Kidney capillary endothelial cell (primary cell): ENCODE data around the gene PKNOX2.

Source experiments
- DNase-seq: peaks from one replicate; pipeline ENCODE4 v3.0.0-alpha.2; 2018; ENCODE audit warnings: low spot score

The PKNOX2 gene

DNA sequence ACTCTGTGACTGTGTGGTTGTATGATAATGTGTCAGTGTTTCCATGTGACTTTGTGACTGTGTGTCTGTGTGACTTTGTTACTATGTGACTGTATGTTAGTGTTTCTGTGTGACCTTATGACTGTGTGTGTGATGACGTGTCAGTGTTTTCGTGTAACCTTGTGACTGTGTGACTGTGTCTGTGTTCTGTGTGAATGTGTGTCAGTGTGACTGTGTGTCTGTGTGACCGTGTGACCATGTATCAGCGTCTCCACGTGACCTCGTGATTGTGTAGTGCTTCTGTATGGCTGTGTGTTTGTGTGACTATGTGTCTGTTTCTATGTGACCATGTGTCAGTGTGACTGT, 9.5 kb upstream of the PKNOX2 start:
- DNase-seq: no peak

DNA sequence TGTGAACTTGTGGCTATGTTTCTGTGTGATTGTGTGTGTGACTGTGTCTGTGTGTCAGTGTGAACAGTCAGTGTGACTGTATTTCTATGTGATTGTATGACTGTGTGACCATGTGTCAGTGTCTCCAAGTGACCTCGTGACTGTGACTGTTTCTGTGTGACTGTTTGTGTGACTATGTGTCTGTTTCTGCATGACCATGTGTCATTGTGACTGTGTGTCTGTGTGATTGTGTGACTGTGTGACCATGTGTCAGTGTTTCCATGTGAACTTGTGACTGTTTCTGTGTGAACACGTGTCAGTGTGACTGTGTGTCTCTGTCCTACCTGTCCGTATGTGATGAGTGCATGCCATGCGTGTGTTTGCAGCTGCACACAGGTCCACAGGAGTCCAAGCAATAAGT, 8.8 kb upstream of the PKNOX2 start:
- DNase-seq: no peak

GRCh38 chr11:125156346-125157117, 8.0 kb upstream of the PKNOX2 start:
- no peak for DNase-seq

DNA sequence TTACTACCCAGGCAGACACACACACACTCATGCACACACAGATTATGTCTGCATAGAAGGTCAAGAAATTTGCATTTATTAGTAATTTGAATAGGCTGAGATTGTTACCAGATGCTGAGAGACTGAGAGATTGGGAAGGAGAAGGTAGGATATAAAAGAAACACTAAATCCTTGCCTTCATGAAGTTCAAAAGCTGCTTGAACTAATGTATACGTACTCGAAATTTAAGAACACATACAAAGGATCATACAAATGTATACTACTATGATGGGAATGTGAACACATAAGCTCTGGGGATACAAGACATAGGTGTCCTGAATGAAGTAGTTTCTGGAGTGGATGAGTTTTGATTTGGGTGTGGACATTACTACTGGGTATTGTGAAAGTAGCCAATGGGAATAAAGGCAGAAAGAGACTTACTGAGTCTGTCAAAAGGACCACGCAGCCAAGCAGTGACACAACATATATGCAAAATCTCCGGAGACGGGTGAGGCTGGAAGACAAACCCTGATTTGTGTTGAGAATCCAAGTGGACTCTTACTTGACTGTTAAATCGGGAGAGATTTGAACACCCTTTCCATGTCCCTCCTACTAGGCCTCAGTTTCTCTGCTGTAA, 7.3 kb upstream of the PKNOX2 start:
- DNase-seq: no peak

- no peak for DNase-seq
Measured at GRCh38 chr11:125157953-125158680, 6.4 kb upstream of the PKNOX2 start.

GRCh38 chr11:125162743-125163142, 1.8 kb upstream of the PKNOX2 start:
- no peak for DNase-seq

GRCh38 chr11:125163431-125164063, 1.0 kb upstream of the PKNOX2 start:
- DNase-seq: no peak

DNA sequence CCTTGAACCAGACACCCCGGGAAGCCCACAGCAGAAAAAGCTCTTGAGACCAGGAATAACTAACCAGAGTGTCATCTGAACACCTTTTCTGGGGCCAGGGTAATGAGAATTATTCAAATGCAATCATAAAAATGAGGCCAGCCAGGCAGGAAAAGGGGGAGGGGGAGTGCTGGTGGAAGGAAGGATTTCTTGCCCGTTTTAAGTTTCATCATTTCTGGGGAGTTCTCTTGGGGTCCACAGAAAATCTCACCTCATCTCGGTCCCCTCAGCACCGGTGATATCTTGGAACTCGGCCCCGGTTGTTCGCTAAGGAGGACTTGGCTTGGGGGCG, 495 bp upstream of the PKNOX2 start:
- no peak for DNase-seq

DNA sequence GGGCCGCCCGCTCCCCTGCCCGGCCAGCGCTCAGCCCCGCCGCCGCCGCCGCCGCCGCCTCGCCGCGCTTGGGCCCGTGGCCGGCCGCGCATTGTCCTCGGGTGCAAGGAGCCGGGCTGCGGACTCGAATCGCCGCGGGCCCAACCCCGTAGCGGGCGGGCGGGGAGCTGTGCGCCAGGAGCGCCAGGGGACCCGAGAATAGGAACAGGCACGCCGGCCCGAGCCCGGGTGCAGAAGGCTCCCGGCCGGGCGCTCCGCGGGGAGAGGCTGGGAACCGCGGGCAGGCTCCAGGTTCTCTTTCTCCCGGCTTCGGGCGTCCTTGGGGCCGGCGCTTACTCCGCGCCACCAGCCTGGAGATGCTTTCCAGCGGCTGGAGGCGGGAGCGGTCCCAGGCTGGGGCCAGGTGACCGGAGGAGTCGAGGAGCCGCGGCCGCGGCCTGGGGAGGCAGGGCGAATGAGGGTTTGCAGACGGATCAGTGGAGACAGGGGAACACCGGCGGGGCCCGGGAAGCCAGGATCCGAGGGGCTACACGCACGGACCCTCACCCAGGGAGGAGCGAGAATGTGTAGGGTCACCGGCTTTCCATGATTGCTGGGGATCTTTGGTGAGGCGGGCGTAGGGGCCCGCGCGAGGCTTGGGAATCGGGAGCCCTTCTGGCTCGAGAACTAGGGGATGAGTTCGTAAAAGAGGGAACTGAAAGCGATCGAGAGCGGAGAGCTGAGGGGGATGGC, 726 bp downstream of the PKNOX2 start:
- no peak for DNase-seq

DNA sequence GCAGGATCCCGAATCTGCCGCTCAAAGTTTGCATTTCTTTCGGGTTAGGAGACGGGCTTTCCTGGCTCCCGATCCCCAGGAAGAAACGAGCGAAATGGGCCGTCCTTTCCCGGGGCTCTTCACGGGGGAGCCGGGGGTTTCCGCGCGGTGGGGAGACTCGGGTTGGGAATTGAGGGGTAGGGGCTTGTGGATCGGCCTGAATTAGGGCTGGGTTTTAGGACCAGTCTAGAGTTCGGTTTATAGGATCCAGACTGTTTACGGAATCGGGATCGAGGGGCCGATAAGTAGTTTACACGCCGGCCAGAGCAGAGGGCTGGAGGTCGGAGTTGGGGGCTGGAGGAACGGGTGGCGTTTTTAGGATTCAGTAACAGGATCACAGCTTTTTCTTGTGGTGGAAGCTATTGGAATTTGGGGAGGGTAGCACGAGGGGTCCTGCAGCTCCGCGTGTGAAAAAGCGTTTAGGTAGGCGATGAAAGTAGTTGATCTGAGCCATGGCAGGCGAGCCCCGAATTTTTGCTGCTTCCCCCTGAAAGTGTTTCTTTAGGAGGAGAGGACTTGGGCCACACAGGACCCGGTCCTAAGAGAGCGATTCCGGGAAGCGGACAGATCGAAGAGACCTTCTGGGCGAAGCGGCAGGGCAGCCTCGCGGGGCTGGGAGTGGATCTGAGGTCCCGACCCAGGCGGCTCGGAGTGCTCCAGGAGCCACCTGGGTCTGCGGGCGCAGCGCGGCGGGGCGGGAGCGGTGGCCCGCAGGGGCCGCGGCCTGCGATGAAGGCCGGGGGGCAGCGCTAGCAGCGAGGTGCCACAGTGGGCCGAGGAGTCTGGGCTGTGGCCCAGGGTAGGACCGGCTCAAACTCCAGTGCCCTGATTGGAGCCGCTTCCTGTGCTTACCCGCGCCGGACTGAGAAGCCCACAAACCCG, 1.6 kb downstream of the PKNOX2 start:
- no peak for DNase-seq

DNA sequence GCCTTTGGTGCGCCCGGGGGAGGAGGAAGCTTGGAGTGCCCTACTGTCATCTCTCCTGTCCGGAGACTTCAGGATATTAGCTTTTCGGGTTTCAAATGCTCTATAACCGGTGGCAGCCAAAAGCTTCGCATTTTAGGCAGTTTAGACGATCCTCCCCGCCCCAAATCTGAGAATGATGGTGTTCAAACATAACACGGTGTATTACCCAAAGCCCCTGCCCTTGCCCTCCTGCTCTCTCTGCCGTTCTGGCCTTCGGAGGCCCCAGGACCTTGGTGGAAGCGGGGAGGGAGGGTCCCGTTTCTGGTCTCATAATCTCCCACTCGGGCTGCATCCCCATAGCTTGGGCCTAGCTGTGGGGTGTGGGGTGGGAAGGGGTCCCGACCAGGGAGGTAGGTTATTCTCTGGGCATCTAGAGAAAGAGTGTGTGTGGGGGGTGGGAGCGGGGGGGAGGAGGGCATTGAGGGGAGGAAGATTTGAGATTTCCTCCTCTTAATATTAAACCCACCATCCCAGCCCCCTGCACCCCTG, 2.3 kb downstream of the PKNOX2 start:
- no peak for DNase-seq

DNA sequence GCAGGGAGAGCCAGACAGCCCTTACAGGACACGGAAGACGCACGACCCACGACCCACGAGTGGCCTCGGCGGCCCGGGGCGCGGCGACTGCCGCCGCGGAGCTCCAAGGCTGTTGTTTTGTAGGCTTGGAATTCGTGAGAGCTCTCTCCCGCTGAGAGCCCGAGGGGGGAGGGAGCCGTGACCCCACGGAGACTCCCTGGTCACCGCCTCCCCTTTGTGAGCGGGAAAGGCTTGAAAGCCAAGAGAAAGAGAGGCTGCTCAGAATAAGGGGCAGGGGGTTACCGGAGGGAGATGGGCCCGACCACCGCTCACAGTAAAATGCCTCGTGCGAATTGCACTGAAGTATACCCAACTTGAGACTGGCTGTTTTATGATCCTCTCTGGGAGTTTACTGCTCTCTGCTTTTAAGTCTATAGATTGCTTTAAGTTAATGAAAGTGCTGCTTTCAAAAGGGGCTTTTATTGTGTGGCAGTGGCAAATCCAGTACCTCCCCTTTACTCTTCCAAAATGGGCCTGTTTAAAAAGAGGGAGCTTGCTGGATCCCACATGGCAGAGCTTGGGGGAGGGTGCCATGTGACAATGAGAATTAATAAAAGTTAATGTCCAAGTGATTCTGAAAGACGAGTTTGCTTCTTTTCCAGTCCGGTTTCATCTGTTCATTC, 2.9 kb downstream of the PKNOX2 start:
- DNase-seq: no peak

DNA sequence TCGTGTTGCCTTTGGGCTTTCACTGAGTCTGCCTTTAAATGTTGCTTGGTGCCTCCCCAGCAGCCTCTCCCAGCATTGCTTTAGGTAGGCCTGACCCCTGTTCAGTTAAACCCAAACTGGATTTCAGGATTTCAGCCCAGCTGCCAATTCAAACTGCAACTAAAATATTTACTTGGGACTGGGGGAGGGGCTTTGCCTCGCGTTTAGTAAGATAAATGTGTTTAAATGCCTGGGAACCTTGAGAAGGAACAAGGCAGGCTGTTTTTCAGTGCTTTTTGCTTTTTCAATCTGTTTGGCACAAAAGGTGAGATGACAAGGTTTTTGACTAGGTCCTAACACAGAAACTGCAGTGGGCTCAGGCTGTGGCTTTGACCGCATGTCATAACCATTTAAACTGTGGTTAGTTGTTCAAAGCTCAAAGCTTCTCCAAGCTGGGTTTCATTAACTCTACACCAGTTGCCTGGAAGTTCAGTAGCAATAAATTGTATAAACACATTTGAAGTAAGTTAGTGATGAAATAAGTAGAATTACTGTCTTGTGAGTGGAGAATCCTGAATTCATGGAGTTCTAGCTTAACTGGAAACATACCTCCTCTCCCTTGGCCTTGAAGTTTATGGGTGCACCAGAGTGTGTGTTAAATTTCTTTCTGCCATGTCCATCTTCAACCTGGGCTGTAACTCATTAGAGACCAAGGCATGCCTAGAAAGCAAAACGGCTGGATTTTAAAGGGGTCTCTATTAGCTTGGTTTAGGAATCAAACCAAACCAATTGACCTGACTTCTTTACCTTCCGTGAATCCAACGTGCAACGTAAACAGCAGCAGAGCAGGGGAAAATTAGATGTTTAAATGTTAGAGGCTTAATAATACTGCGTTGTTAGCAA, 3.6 kb downstream of the PKNOX2 start:
- no peak for DNase-seq

- no peak for DNase-seq
Measured at GRCh38 chr11:125168918-125169456, 4.4 kb downstream of the PKNOX2 start.

- DNase-seq: no peak
Measured at GRCh38 chr11:125170001-125170509, 5.5 kb downstream of the PKNOX2 start.

DNA sequence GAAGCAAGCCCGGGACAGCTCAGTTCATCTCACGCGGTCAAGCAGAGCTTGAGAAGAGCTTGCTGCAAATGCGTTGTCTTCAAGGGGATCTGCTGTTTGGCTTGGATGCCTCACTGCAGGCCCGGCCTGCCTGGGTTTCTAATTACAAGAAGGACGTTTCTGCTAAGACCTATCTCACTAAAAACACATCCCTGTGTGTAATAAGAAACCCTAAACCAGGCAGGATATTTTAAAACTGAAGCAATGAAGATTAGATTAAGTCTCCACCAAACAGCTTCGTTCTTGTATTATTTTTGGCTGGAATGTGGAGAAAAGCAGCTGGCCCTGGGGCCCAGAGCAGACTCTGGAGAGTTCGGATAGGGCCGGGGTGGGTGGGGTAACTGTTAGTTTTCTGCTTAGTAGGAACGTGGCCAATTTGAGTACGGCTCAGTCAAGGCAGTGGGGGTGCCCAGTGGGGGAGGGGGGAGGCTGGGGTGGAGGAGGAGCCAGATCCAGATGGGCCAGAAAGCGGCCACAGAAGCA, 6.0 kb downstream of the PKNOX2 start:
- no peak for DNase-seq

DNA sequence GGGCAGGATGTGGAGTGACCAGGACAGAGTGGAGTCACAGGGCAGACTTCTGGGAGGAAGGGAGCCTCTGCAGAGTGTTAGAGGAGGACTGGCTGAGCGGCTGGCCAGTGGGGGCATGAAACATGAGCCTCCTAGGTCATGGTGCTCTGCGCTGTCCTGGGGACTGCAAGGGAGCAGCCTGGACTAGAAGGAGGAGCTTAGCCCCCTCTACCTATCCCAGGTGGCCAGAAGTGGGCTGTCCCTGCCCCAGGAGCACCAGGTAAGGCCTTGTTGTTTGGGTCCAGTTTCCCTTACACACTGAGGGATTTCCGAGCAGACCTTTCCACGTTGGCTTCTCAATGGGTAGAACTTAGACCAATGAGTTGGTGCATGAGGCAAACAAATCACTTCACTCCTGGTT, 7.4 kb downstream of the PKNOX2 start:
- DNase-seq: no peak

DNA sequence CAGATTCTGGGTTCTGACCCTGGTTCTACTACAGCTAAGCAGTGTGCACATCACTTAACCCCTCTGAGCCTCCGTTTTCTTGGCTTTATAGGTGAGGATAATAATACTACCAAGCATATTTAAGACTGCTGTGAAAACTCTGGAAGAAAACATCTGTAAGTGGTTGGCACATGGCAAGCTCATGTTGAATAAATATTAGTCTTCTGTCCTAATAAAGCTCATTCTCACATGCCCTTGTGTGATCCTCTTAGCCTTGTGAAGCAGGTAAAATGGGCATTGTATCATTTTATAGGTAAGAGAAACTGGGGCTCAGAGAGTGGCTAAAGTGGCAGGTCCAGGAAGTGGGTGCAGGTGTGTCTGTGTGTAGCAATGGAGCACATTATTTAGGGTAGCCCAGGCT, 8.5 kb downstream of the PKNOX2 start:
- no peak for DNase-seq

DNA sequence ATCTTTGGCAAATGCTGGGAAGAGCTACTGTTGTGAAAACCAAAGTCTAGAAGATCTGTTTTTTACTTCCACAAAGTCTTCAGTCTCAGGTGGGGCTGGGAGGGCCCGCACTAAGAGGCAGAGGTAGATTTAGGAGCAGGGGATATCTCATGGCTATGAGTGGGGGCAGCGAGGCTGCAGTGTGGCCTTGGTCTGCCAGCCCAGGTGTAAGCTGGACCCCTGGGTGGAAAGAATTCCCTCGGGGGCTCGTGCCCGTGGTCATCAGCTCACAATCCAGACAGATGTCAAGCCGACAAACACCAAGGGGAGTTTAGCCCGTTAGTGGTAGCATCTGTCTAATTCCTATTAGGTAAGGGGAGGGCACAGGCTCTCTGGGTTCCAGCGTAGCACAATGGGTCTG, 9.0 kb downstream of the PKNOX2 start:
- DNase-seq: no peak
